B cell (primary cell): ENCODE measurements around the gene IFIT1B. TPM values are rescaled to one million over a fixed set of nuclear protein-coding genes. Genes with fewer than 3 reads are reported as not detected.

ENCODE experiments used
- ATAC-seq: fragments of 200-7000 bp; cut with Tn5 transposase; one replicate; pipeline ENCODE4 v1.10.0; 2021; ENCODE audit warnings: low read depth, mild to moderate bottlenecking, moderate number of reproducible peaks, moderate library complexity
- CTCF ChIA-PET: fragments of 350-600 bp; sonication (Branson Sonifier 250); formaldehyde crosslinking; loops from one replicate; lab custom pipeline; 2021; ENCODE audit warnings: antibody characterized with exemption, inconsistent platforms; lab: Charles Lee
- POLR2A ChIA-PET: fragments of 350-600 bp; sonication (Branson Sonifier 250); formaldehyde crosslinking; loops from one replicate; lab custom pipeline; 2021; ENCODE audit warnings: antibody characterized with exemption; lab: Charles Lee
- DNase-seq: peaks from one replicate; pipeline ENCODE4 v3.0.0; 2013
- H2AFZ ChIP-seq: 2 replicates; pipeline ENCODE4 v1.6.1; 2012; ENCODE audit warnings: mild to moderate bottlenecking, low read depth, low read length; ENCODE audit not compliant: insufficient read depth, poor library complexity, severe bottlenecking
- H3K27ac ChIP-seq, 2 donors: 1 replicate in 1 of 2; 2 replicates in 1 of 2; pipeline ENCODE4 v1.5.1; 2012 to 2013; ENCODE audit warnings: low read length in 2 of 2, mild to moderate bottlenecking in 2 of 2, moderate library complexity in 1 of 2
- H3K27me3 ChIP-seq, 4 experiments: fragments of 200-600 bp in 1 of 4; sonication (generic) in 1 of 4; replicated peaks in 1 of 4; 1 replicate in 2 of 4; 2 replicates in 2 of 4; pipeline versions ENCODE4 v1.6.1 to v1.7.0; 2013 to 2016; ENCODE audit warnings: low read length in 3 of 4, mild to moderate bottlenecking in 2 of 4, mixed read lengths in 1 of 4, moderate library complexity in 1 of 4; ENCODE audit not compliant: insufficient read depth in 4 of 4, control insufficient read depth in 3 of 4; ENCODE audit errors: control extremely low read depth in 1 of 4
- H3K36me3 ChIP-seq, 2 experiments: replicated peaks in 1 of 2; 1 replicate in 1 of 2; 2 replicates in 1 of 2; pipeline versions ENCODE4 v1.6.1 to v1.7.1; 2013; ENCODE audit warnings: low read length in 1 of 2; ENCODE audit not compliant: insufficient read depth in 2 of 2, control insufficient read depth in 1 of 2; ENCODE audit errors: control extremely low read depth in 1 of 2, extremely low read depth in 1 of 2
- H3K4me1 ChIP-seq, 2 donors: fragments of 200-600 bp in 1 of 2; sonication (generic) in 1 of 2; 1 replicate in 1 of 2; 2 replicates in 1 of 2; pipeline versions ENCODE4 v1.5.1 to v1.6.1; 2013 to 2017; ENCODE audit warnings: low read length in 2 of 2; ENCODE audit not compliant: control insufficient read depth in 2 of 2, insufficient read depth in 2 of 2
- H3K4me2 ChIP-seq: replicated peaks from 2 replicates; pipeline ENCODE3; 2012; ENCODE audit warnings: mild to moderate bottlenecking, low read depth, low read length; ENCODE audit not compliant: poor library complexity, severe bottlenecking
- H3K4me3 ChIP-seq, 5 experiments: fragments of 200-600 bp in 1 of 5; sonication (generic) in 1 of 5; 1 replicate in 3 of 5; 2 replicates in 2 of 5; pipeline versions ENCODE4 v1.5.1 to v1.7.0; 2011 to 2016; ENCODE audit warnings: low read length in 4 of 5, mild to moderate bottlenecking in 4 of 5, low read depth in 2 of 5, control low read depth in 1 of 5, moderate library complexity in 1 of 5; ENCODE audit not compliant: insufficient read depth in 1 of 5; ENCODE audit errors: control extremely low read depth in 1 of 5, extremely low read depth in 1 of 5
- H3K79me2 ChIP-seq: fragments of 200-600 bp; sonication (generic); one replicate; pipeline ENCODE4 v1.6.0; 2016; ENCODE audit warnings: low read length; ENCODE audit not compliant: control insufficient read depth, insufficient read depth
- H3K9ac ChIP-seq: fragments of 200-600 bp; sonication (generic); 2 replicates; pipeline ENCODE4 v1.6.1; 2017; ENCODE audit warnings: mild to moderate bottlenecking, low read length, moderate library complexity
- H3K9me3 ChIP-seq, 3 donors: one replicate each; pipeline versions ENCODE4 v1.6.1 to v1.7.1; 2013; ENCODE audit warnings: low read length in 2 of 3; ENCODE audit not compliant: control insufficient read depth in 2 of 3, insufficient read depth in 1 of 3; ENCODE audit errors: control extremely low read depth in 1 of 3
- H4K20me1 ChIP-seq: 2 replicates; pipeline ENCODE4 v1.6.0; 2012; ENCODE audit warnings: mild to moderate bottlenecking, low read length; ENCODE audit not compliant: insufficient read depth, control insufficient read depth, poor library complexity, severe bottlenecking
- H3K27ac Mint-ChIP-seq: one replicate; pipeline ENCODE4 v1.8.0; 2021; ENCODE audit warnings: mixed read lengths
- H3K27me3 Mint-ChIP-seq: one replicate; pipeline ENCODE4 v1.8.0; 2021; ENCODE audit warnings: mixed read lengths
- H3K4me1 Mint-ChIP-seq: one replicate; pipeline ENCODE4 v1.8.0; 2021; ENCODE audit warnings: mixed read lengths
- H3K4me3 Mint-ChIP-seq: one replicate; pipeline ENCODE4 v1.8.0; 2021; ENCODE audit warnings: mixed read lengths
- H3K9me3 Mint-ChIP-seq: one replicate; pipeline ENCODE4 v1.8.0; 2022; ENCODE audit warnings: mixed read lengths; ENCODE audit not compliant: insufficient read depth
- CTCF ChIP-seq: fragments of 200-600 bp; IDR thresholded peaks from one replicate; pipeline ENCODE4 v1.8.0; 2022; ENCODE audit warnings: antibody characterized with exemption, mild to moderate bottlenecking
- EZH2 ChIP-seq: IDR thresholded peaks from 2 replicates; pipeline ENCODE4 v1.6.1; 2012; ENCODE audit warnings: borderline replicate concordance, low read depth, mild to moderate bottlenecking, moderate library complexity, low read length; ENCODE audit not compliant: insufficient read depth, poor library complexity, severe bottlenecking
- WGBS: methylation state at CpG from one replicate; pipeline ENCODE4 v1.1.5; 2013; ENCODE audit warnings: missing lambda C conversion rate; ENCODE audit not compliant: insufficient coverage; 5-methylcytosine and 5-hydroxymethylcytosine counted together
- intact Hi-C: fragments of 100-400 bp; cut with micrococcal nuclease; formaldehyde crosslinking; loops from one replicate; pipeline ENCODE4 v1.10.0; 2022
- polyA plus RNA-seq: library from polyadenylated mRNA; depleted of rRNA; stranded (reverse); fragments of >200 nt; gene quantifications from 2 replicates; pipeline ENCODE4 v1.2.3, GENCODE V29; 2012
- total RNA-seq, 2 donors: library from RNA; stranded (reverse); fragments of 120-200 nt in 1 of 2; gene quantifications; 1 replicate in 1 of 2; 2 replicates in 1 of 2; pipeline versions ENCODE4 v1.2.3 to v1.2.4, GENCODE V29; 2013 to 2022

IFIT1B gene
- total and polyA plus RNA-seq, 2 donors (not counting 1 experiment from before 2014, with no cell fraction given): not detected

DNA sequence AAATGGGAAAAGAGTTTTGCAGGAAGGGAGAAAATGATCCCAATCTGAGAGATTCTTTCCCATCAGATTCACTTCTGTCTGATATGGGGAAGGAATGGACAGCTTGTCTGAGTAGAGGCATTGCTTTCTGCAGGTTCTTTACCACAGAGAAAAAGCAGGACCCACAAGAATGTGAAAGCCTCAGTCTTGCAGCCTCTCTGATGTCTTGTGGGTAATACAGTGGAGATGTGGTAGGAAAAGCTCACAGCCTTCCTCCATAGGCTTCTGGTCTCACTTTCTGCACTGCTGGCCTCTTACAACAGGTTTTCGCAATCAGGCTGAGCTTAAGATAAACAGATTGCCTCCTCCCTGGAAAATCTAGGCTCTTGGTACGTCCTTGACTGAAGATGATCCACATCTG, 15.1 kb downstream of the IFIT1B start:
- Histone ChIP-seq H3K27ac (peak overlapping the region; percentile 59 to 71), H3K4me1 (peaks cover 19 to 20% of the 10 kb centered on the region in 2 donors), H2AFZ (peak overlapping the region; percentile 77), H4K20me1 (no peaks in the 10 kb centered on the region), H3K4me2 (peak overlapping the region; percentile 81), H3K79me2 (peaks cover 29% of the 10 kb centered on the region), H3K27me3 (no peaks in the 10 kb centered on the region), H3K4me3 (peak overlapping the region; percentile 59 to 94 (median 64)), H3K9me3 (no peaks in the 10 kb centered on the region), H3K9ac (peak overlapping the region; percentile 76), H3K36me3 (no peaks in the 10 kb centered on the region)
- CTCF ChIA-PET: interaction anchor here (0.6 to 2.2 kb wide), 9 partner anchors 8 to 1771 kb away, joined by 3 to 10 read pairs (median 5); partner anchors contain the start of genes IFIT2 and IFIT5
- Mint-ChIP-seq H3K27ac (peak overlapping the region; percentile 81), H3K27me3 (no peaks in the 10 kb centered on the region), H3K4me1 (peaks cover 28% of the 10 kb centered on the region), H3K4me3 (peak overlapping the region; percentile 93), H3K9me3 (no peaks in the 10 kb centered on the region)
- no peak for TF ChIP-seq CTCF
- no peak for TF ChIP-seq EZH2
- DNase-seq (peak; percentile 14), ATAC-seq (no peak)
- intact Hi-C loops: loop anchor here (1.0 to 2.0 kb wide), 3 partner anchors 21 to 90 kb away; partner anchors contain the start of genes IFIT2 and IFIT5
- POLR2A ChIA-PET: interaction anchor here (0.6 kb wide), 1 partner anchor 462 kb away, joined by 4 read pairs; no protein-coding TSS in a partner anchor
- WGBS: 53% methylated on average over 2 of the region's 2 CpGs

GRCh38 chr10:89393898-89394297, 16.0 kb downstream of the IFIT1B start:
- Mint-ChIP-seq H3K9me3 (no peaks in the 10 kb centered on the region), H3K27me3 (no peaks in the 10 kb centered on the region), H3K4me3 (peak overlapping the region; percentile 93), H3K4me1 (peaks cover 28% of the 10 kb centered on the region), H3K27ac (no peak overlapping the region)
- Histone ChIP-seq H3K9ac (no peak overlapping the region), H3K36me3 (no peaks in the 10 kb centered on the region), H3K79me2 (peaks cover 29% of the 10 kb centered on the region), H3K4me1 (peaks cover 19 to 20% of the 10 kb centered on the region in 2 donors), H3K27ac (no peak overlapping the region), H3K9me3 (no peaks in the 10 kb centered on the region), H4K20me1 (no peaks in the 10 kb centered on the region), H2AFZ (no peak overlapping the region), H3K27me3 (no peaks in the 10 kb centered on the region), H3K4me3 (no peak overlapping the region), H3K4me2 (no peak overlapping the region)
- DNase-seq (no peak), ATAC-seq (no peak)
- intact Hi-C loops: loop anchor here (2.0 kb wide), 1 partner anchor 91 kb away; the partner anchor contains the start of gene IFIT2
- no CpG with 5 or more reads among the region's 3 CpGs for WGBS
- POLR2A ChIA-PET: no interaction called here
- TF ChIP-seq EZH2: no peak
- no peak for TF ChIP-seq CTCF
- CTCF ChIA-PET: interaction anchor here (1.4 to 1.9 kb wide), 4 partner anchors 9 to 176 kb away, joined by 3 to 6 read pairs (median 4); no protein-coding TSS in a partner anchor
